GM19463 (cell line): Measurements from ENCODE around the gene GK.
"Not testable (repeated sequence)": the region's sequence is repeated elsewhere in the genome, so short reads cannot be mapped to it uniquely, and the experiment has no call there.

Experiments
- ATAC-seq: cut with Tn5 transposase; IDR thresholded peaks from one replicate; pipeline ENCODE4 v1.9.1; 2021; ENCODE audit warnings: mild to moderate bottlenecking, moderate library complexity; ENCODE audit not compliant: unreplicated experiment

Gene GK

DNA sequence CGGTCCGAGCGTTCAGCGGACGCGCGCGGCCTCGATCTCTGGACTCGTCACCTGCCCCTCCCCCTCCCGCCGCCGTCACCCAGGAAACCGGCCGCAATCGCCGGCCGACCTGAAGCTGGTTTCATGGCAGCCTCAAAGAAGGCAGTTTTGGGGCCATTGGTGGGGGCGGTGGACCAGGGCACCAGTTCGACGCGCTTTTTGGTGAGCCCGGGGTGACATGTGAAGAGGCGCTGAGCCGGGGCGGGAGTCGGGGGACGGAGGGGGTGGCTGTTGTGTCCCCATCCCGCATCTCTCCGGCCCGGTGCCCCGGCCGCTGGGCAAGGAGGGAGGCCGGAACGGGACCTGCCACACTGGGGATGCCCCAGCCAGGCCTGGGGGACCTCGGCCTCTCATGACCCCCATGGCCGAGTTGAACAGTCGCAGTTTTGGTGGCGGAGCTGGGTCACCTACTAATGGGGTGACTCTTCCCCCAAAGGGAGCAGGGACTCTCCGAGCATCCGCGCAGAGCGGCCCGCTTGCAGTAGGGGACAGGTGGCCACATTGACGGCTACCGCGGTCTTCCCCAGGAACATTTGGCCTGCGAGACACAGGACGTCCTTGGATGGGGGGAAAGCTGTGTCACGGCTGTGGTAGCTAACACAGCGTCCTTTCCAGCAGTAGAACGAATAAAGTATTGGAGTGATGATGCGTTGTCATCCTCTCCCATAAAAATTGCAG is at the start of gene GK:
TSS of gene GK (plus strand) at position 9 of the 717 bp plus-strand sequence. CDS start at position 124, 115 bp downstream.
- peak; percentile 1 for ATAC-seq

- no peak for ATAC-seq
These were observed 46.1 kb upstream of the GK start for GRCh38 chrX:30607155-30607554.

- ATAC-seq, result no peak
These were observed 43.2 kb upstream of the GK start for GRCh38 chrX:30610026-30610425.

DNA sequence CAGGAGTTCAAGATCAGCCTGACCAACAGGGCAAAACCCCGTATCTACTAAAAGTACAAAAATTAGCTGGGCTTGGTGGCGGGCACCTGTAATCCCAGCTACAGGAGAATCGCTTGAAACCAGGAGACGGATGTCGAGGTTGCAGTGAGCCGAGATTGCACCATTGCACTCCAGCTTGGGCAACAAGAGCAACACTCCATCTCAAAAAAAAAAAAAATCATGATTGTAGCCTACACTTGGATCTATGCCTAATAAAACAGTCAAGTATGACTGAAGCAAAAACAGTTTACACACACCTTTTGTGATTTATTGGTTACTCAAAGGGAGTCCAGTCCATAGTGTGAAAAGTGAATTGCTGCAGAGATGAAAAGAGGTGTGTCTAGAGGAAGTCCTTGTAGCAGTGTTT is 41.0 kb upstream of the GK start:
- ATAC-seq, result no peak

GRCh38 chrX:30613721-30614120 is 39.5 kb upstream of the GK start:
- no peak for ATAC-seq

DNA sequence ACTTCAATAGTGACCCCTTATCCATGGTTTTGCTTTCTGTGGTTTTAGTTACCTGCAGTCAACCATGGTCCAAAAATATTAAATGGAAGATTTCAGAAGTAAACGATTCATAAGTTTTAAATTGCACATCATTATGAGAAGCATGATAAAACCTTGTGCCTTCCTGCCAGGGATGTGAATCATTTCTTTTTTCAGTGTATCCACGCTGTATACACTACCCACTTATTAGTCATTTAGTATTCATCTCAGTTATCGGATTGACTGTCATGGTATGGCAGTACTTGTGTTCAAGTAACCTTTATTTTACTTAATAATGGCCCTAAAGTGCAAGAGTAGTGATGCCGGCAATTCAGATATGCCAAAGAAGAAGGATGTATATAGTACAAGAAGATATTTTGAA is 38.0 kb upstream of the GK start:
- no peak for ATAC-seq

- ATAC-seq, result no peak
These were observed 35.0 kb upstream of the GK start for GRCh38 chrX:30618160-30618765.

DNA sequence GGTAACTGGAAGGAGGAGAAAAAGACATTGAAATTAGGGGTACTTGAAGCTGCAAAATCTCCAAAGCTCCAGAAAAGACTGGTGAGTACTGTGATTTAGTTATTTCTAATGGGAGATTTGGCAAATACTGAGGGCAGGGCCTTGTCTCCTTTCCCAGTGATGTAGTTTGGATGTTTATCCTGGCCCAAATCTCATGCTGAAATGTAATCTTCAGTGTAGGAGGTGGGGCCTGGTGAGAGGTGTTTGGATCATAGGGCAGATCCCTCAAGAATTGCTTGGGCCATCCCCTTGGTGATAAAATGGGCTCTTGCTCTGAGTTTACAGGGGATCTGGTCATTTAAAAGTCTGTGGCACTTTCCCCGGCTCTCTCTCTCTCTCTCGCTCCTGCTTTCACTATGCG is 33.1 kb upstream of the GK start:
- ATAC-seq, result no peak

DNA sequence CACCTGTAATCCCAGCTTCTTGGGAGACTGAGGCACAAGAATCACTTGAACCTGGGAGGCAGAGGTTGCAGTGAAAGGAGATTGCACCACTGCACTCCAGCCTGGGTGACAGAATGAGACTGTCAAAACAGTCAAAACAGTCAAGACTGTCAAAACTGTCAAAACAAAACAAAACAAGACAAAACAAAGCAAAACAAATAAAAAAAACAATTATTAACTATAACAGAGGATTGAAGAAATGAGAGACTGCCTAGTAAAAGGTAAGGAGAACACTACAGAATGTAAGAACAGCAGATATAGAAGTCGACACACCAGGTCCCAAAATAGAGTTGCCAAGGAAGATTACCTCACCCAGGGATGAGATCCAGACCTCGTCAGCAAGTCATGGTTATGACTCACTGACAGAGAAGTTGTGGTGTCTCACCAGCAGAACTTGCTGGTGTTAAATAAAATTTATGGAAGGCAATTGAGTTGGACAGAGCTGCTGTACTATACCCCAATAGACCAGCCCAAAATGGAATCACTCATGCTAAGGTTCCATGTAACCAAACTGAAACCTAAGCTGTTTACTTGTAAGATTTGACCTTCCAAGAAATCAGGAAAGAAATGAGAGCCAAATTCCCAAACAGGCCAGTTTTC is 32.1 kb upstream of the GK start:
- ATAC-seq, result no peak

DNA sequence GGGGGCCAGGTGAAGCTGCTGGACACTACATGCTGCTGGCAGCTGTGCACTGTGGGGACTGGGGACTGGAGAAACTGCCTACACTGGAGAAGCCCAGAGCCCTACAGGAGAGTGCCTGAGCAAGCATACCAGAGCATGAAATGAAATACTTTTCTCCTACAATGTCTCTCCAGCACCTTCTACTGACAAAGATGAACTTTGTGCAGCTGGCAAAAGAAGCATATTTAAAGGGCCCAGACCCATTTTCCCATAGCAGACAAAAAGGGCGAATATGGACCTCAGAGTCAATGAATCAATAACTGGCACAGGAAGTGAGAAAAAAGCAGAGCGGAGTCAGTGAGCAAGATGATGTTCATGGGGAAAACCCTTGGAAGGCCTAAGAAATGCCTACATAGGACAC is 30.9 kb upstream of the GK start:
- ATAC-seq, result no peak

GRCh38 chrX:30626402-30626801 is 26.8 kb upstream of the GK start:
- no peak for ATAC-seq

GRCh38 chrX:30627818-30628652 is 25.2 kb upstream of the GK start:
- ATAC-seq, result no peak

DNA sequence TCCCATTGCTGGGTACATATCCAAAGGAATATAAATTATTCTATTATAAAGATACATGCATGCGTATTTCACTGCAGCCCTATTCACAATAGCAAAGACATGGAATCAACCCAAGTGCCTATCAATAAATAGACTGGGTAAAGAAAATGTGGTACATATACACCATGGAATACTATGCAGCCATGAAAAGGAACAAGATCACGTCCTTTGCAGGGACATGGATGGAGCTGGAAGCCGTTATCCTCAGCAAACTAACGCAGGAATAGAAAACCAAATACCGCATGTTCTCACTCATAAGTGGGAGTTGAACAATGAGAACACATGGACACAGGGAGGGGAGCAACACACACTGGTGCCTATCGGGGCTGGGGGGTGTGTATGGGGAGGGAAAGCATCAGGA is 19.2 kb upstream of the GK start:
- ATAC-seq, result not testable (repeated sequence)

- no peak for ATAC-seq
These were observed 17.6 kb upstream of the GK start for GRCh38 chrX:30635630-30636029.

DNA sequence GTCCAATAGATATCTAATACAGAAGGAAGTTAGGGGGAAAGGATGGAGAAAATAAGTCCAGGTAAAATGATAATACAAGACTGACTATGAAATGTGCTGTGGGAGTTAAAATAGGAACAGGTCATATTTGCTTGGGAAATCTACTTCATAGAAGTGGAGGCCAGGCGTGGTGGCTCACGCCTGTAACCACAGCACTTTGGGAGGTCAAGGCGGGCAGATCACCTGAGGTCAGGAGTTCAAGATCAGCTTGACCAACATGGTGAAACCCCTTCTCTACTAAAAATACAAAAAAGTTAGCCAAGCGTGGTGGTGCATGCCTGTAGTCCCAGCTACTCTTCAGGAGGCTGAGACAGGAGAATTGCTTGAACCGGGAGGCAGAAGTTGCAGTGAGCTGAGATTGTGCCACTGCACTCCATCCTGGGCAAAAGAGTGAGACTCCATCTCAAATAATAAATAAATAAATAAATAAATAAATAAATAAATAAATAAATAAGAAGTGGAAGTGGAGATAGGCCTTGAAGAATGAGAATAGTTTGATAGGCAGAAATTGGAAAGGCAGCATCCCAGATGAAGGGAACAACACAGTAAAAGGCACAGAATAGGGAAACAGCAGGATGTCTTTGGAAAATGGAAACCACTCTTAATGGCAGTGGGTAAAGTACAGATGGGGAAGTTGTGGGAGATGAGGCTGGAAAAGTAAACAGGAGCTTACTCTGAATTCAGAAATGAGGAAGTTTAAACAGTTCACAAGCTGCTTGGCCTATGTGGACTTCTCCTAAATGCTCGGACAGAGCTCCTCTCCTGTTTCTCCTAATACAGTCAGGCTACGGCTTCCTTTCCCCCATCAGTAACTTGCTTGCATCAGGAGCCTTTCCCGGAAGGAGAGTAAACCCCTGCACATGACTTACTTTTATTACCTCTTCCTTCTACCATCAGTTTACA is 15.1 kb upstream of the GK start:
- no peak for ATAC-seq

GRCh38 chrX:30639702-30640101 is 13.5 kb upstream of the GK start:
- ATAC-seq, result not testable (repeated sequence)

GRCh38 chrX:30642642-30643041 is 10.6 kb upstream of the GK start:
- ATAC-seq, result no peak

DNA sequence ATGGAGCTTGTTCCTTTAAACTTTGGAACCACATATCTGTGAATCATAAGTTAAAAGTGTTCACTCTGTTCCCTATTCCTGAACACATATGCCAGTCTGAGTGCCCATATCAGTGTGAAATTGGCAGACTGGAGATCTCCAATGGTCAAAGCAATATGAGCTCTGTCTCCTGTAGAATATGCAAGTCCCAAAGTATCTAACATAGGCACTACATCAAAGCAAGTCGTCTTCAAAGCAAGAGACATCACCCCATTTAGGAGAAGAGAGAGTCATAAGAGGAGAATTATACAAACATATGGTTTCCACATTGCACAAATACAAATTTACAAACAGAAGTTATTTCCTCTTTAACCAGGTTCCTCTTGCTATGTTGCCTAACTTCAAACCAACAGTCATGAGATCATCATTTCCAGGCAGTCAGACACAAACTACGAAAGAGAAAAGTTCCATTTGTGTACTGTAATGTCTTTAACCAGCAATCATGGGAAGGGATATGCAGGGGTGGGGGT is 9.9 kb upstream of the GK start:
- ATAC-seq, result no peak

DNA sequence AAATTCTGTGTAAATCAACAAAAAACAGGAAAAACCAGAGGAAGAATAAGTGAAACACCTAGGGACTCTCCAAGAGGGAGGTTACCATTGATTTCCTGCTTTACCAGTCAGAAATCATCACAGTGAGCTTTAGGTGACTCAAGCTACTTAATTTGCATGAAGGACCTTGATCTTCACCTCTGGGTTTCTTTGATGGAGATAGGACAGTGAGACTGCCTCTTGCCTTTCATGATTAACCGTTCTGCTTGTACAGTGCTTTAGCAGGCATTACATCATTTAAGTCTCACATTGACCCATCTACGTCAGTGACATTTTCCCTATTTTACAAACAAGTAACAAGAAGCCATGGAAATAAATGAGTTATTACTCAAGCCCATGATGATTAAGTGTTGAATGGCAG is 3.4 kb upstream of the GK start:
- ATAC-seq, result no peak
